ENCODE measurements around the gene DGUOK.

DNA sequence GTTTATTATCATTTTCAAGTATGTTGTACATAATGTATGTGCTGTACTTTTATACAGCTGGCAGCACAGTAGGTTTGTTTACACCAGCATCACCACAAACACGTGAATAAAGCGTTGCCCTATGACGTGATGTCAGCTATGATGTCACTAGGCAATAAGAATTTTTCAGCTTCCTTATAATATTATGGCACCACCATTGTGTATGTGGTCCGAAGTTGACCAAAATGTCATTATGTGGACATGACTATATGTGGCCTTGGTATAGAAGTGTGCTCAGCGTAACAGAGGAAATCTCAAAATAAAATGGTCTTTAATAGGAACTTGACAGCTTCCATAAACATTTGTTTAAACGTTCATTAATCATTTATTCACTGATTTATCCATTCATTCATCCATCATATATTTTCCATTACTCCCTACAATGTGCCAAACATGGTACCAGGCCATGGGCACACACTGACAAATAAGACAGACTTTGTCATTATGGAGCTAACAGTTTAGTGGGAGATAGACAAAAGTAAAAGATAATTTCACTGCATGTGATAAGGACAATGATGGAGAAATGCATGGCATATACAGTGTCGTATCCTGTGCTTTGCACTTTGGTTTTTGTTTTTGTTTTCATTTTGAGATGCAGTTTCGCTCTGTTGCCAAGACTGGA is 15.0 kb upstream of the DGUOK start:
- TF ChIP-seq POLR2A (IDR thresholded peaks at IDR 0.05; ENCODE audit: low read length) (no peak), GATA1 (IDR thresholded peaks at IDR 0.05; ENCODE audit: low read depth, low read length) (no peak)
